CD4-positive, alpha-beta T cell treated with Interleukin-1 beta for 1 hour (primary cell): Measurements from ENCODE around the gene NCKAP5.

Experiments
- DNase-seq, 2 donors: peaks; one replicate each; pipeline ENCODE4 v3.0.0-alpha.2; 2020 to 2022

NCKAP5 gene

DNA sequence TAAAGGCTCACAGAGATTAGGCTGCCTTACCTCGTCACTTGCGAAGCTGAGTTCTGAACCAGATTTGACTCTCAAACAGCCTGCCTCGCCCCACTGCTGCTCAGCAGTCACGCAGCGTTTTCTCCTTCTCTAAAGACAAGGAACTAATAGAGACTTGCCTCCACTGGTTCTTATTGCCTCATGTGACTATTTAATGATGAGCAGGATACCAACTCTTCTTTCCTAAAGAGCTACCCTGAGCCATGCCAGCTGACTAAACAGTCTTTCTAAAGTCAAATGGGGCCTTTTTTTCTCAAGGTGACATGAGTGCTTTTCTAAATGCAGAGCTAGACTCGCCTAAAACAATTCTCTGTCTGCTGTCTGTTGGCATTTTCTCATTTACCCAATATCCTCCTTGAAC is 147.5 kb downstream of the NCKAP5 start:
- DNase-seq: no peak

GRCh38 chr2:133418671-133419070 is 149.6 kb downstream of the NCKAP5 start:
- DNase-seq: no peak

- no peak for DNase-seq
These were observed 150.2 kb downstream of the NCKAP5 start for GRCh38 chr2:133418021-133418420.

GRCh38 chr2:133417415-133417814 is 150.8 kb downstream of the NCKAP5 start:
- no peak for DNase-seq

GRCh38 chr2:133416736-133417135 is 151.5 kb downstream of the NCKAP5 start:
- no peak for DNase-seq

DNA sequence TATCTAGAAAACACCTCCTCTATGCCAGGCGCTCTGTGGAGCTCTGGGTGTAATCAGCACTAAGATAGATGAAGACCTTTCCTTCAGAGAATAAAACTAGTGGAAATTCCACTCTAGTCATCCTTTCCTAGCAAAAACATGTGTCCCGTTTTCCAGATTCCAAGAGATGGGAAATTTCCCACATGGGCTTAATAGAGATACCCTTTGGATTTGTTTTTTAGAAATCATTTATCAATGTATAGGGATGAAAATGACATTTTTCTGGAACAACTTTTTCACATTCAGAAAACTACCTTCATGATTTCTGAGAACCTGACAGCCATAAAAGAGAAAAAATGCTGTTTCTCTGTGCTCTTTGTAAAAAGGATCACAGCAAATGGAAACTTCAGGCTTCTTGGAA is 152.1 kb downstream of the NCKAP5 start:
- no peak for DNase-seq

DNA sequence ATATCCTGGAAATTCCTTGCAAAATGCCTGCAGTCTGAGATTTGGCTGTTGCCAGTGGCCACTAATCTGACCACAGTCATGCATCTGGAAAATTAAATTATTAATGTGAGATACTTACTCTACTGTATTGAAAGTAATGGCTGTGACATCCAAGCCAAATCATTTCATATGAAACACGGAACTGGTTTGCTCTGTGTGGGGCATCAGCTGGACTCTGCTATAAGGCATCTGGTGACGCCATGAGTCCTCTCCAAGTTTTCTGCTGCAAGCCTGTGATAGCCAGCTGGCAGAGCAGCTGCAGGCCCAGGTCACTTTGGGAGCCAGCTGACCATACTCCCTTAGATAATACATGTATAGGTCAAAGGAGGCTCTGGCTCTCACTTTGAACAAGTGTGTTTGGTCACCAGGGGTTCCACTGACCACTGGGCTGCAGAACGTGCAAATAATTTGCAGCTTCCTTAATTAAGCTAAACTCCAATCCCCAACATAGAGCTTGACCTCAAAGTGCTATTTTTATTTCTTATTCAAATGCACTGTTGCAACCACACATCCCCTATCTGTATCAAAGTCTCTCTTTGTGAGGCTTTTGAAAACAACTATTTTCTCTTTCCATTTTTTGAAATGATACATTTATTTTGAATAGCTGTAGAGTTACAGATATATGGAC is 152.9 kb downstream of the NCKAP5 start:
- DNase-seq: no peak

- DNase-seq: no peak
These were observed 153.6 kb downstream of the NCKAP5 start for GRCh38 chr2:133414486-133415209.

DNA sequence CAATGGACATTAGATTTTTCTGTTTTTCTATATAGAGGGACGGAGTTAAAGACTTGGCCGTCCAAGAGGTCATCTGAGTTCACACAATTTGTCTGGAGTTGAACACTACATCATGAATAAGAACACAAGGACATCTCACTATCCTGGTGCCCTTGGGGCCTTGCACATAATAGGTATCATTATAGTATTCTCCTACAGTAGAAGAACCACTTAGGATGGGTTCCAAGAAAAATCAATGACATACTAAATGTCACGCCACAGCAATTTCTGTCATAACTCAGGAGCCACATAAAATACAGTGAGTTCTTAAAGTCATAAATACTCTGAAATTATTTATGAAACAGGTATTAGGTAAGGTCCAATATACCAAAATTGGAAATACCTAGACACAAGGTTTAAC is 154.4 kb downstream of the NCKAP5 start:
- DNase-seq: no peak

- no peak for DNase-seq
These were observed 155.6 kb downstream of the NCKAP5 start for GRCh38 chr2:133412694-133413093.

DNA sequence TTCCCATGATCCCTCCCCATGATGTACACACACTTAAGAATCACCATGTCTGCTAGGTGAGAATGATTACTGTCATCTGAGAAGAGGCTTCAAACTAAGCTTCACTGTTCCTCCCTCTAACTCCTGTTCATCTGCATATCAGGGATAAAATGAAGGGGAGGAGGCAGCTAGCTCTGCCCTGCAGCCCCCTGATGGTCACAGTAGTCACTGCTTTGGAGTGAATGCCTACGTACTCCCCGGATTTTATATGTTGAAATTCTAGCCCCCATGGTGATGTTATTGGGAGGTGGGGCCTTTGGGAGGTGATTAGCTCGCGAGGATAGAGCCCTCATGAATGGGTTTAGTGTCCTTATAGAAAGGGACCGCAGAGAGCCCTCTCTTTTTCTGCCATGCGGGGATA is 156.4 kb downstream of the NCKAP5 start:
- DNase-seq: no peak

GRCh38 chr2:133411101-133411500 is 157.2 kb downstream of the NCKAP5 start:
- no peak for DNase-seq

- DNase-seq: no peak
These were observed 158.5 kb downstream of the NCKAP5 start for GRCh38 chr2:133409581-133410285.

- DNase-seq: no peak
These were observed 159.6 kb downstream of the NCKAP5 start for GRCh38 chr2:133408671-133409070.

DNA sequence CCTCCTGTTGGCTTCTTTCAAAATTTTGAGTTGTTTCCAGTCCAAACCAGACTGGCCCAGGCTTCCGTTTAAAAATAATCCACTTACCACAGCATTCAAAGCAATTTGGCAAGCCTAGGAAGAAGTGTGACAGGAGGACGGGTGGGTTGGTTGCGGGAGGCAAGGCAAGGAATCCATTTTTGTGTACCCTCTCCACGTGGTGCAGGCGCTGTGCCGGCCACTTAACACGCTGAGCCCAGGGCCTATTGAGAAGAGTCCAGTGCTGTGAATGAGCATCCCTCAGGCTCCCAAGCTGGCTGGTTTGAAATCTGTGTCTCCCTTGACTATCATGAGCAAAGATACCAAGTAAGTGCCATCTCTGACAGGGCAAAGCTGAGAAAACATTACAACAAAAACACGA is 160.9 kb downstream of the NCKAP5 start:
- no peak for DNase-seq

GRCh38 chr2:133405252-133405651 is 163.0 kb downstream of the NCKAP5 start:
- DNase-seq: no peak

DNA sequence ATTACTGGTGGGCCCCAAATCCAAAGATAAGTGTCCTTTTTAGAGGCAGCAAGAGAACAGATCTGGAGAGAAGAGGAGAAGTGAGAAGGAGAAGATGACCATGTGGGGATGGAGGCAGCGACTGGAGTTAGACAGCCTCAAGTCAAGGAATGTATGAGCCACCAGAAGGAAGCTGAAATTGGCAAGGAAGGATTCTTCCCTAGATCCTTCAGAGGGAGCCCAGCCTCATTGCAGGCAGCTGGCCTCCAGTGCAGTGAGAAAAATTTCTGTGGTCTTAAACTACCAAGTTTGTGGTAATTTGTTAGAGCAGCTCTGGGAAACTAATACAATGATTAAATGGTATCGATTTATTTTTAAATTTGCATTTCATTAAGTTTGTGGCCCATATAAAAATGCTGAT is 167.9 kb downstream of the NCKAP5 start:
- no peak for DNase-seq

DNA sequence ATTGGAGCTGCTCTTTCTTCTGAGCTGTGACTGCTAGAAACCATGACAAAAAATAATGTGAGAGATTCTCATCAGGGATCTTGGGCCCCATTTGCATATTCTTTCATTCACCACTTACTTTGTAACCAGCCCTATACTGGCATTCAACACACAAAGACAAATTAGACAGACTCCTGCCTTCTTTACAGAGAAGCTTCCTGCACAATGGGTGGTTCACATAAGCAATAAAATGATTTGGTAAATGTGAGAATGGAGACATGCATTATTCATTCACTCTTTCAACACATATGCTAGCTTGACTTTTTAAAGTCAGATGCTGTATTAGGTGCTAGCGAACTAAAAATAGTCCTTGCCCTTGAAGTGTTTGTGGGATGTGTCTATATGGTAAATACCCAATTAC is 174.4 kb downstream of the NCKAP5 start:
- DNase-seq: no peak

- DNase-seq: no peak
These were observed 178.1 kb downstream of the NCKAP5 start for GRCh38 chr2:133390156-133390555.

DNA sequence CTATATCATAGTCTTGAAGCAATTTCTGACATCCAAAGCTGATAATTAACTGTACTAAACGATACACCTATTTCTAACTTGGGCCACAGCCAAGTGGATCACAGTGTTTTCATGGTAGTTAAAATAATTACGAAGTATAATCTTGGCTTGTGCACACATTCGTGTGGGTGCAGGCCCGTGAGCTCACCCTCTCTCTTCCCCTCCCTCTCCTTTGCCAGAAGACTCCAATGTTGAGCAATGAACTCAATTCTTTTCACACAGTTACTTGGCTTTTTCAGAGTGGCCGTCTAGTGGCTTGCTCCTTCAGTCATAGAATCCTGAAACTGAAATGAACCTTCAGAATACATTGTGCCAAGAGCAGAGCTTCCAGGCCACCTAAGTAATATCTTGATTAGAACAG is 178.7 kb downstream of the NCKAP5 start:
- DNase-seq: no peak

DNA sequence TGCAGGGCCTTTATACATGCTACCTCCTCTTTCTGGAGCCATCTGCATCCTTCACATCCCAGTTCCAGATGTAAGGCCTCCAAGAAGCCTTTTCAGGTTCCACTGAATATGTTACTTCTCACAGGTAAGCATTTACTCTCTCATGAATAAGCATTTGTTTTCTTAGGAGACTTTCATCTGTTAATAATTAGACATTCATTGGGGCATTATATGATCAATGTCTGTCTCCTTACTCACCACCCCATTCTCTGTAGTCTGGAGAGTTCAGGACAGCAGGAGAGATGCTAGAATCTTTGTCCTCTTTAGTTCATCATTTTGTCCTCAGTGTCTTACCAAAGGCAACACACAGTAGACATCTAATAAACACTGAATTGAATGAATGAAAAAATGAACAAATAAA is 185.7 kb downstream of the NCKAP5 start:
- no peak for DNase-seq

- no peak for DNase-seq
These were observed 187.3 kb downstream of the NCKAP5 start for GRCh38 chr2:133380991-133381390.

DNA sequence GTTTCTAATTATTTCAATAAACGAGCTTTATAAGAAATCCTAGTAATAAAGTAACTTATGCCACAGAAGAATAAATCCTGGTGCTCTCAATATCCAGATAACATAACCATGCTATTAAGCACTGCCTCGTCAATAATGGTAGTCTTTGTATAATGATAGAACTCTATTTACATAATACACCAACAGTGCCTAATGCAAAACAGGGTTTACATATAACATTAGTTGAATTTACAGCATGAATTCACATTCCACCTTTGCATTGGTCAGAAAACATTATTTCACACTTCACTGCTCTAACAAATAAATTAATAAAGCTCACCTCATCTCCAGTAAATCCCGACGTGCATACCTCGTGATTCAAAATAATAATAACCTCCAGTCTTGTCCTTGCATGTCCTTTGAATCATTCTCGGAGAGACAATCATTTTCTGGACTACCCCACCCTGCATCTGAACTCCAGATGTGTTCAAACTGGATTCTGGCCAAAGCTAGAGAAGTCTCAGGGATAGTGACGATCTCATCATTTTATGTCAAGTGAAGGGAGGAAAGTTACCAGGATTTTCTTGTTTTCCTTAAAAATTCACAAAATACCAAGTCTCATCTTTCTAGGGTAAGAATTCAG is 189.2 kb downstream of the NCKAP5 start:
- DNase-seq: no peak

- DNase-seq: no peak
These were observed 189.9 kb downstream of the NCKAP5 start for GRCh38 chr2:133378386-133378785.
